ENCODE results near the gene DNAJC8. TPM values are rescaled to one million over a fixed set of nuclear protein-coding genes. Genes with fewer than 3 reads are reported as not detected.

Gene DNAJC8
- total RNA-seq, 1 experiment from 2014 or later: 127 TPM

DNA sequence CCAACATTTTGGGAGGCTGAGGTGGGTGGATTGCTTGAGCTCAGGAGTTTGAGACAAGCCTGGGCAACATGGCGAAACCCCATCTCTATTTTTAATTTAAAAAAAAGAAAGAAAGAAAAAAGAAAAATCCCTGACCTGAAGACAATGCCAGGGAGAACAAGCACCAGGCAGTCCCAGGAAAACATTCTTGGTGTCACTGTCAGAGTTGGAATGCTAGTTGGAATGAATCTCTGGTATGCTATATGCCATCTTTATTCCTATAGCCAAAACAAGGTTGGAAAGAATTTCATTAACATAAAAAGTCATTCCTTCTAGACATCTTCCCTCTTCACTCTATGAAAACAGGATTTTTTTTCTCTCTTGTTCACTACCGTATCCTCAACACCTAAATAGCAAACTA, 2.8 kb downstream of the DNAJC8 start:
- Histone ChIP-seq H3K27me3 (ENCODE audit: control insufficient read depth, insufficient read depth, low read length) (no peaks in the 10 kb centered on the region), H3K27ac (ENCODE audit: low read length) (no peak overlapping the region), H3K4me1 (ENCODE audit: control insufficient read depth, insufficient read depth, low read length) (no peaks in the 10 kb centered on the region), H3K4me3 (ENCODE audit: low read depth in 2 of 2, low read length in 2 of 2) (no peak overlapping the region), H3K36me3 (ENCODE audit: control insufficient read depth, insufficient read depth, low read length) (peaks cover 22% of the 10 kb centered on the region), H3K9me3 (ENCODE audit: control insufficient read depth, insufficient read depth, low read depth, low read length) (no peaks in the 10 kb centered on the region)
- ChIA-PET POLR2A (no interaction called here), CTCF (no interaction called here)
- in situ Hi-C loops (cut with HindIII; ENCODE audit: low pct_unique_long_range_greater_than_20kb, low sequenced_read_pairs) (no loop called here), intact Hi-C loops (cut with micrococcal nuclease; ENCODE audit: unreplicated experiment) (no loop called here)
- TF ChIP-seq, protein P1, sequence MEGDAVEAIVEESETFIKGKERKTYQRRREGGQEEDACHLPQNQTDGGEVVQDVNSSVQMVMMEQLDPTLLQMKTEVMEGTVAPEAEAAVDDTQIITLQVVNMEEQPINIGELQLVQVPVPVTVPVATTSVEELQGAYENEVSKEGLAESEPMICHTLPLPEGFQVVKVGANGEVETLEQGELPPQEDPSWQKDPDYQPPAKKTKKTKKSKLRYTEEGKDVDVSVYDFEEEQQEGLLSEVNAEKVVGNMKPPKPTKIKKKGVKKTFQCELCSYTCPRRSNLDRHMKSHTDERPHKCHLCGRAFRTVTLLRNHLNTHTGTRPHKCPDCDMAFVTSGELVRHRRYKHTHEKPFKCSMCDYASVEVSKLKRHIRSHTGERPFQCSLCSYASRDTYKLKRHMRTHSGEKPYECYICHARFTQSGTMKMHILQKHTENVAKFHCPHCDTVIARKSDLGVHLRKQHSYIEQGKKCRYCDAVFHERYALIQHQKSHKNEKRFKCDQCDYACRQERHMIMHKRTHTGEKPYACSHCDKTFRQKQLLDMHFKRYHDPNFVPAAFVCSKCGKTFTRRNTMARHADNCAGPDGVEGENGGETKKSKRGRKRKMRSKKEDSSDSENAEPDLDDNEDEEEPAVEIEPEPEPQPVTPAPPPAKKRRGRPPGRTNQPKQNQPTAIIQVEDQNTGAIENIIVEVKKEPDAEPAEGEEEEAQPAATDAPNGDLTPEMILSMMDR (IDR thresholded peaks at IDR 0.05): no peak
- TF ChIP-seq, protein P2, sequence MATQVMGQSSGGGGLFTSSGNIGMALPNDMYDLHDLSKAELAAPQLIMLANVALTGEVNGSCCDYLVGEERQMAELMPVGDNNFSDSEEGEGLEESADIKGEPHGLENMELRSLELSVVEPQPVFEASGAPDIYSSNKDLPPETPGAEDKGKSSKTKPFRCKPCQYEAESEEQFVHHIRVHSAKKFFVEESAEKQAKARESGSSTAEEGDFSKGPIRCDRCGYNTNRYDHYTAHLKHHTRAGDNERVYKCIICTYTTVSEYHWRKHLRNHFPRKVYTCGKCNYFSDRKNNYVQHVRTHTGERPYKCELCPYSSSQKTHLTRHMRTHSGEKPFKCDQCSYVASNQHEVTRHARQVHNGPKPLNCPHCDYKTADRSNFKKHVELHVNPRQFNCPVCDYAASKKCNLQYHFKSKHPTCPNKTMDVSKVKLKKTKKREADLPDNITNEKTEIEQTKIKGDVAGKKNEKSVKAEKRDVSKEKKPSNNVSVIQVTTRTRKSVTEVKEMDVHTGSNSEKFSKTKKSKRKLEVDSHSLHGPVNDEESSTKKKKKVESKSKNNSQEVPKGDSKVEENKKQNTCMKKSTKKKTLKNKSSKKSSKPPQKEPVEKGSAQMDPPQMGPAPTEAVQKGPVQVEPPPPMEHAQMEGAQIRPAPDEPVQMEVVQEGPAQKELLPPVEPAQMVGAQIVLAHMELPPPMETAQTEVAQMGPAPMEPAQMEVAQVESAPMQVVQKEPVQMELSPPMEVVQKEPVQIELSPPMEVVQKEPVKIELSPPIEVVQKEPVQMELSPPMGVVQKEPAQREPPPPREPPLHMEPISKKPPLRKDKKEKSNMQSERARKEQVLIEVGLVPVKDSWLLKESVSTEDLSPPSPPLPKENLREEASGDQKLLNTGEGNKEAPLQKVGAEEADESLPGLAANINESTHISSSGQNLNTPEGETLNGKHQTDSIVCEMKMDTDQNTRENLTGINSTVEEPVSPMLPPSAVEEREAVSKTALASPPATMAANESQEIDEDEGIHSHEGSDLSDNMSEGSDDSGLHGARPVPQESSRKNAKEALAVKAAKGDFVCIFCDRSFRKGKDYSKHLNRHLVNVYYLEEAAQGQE (IDR thresholded peaks at IDR 0.05; ENCODE audit: insufficient read depth in 1 of 2, low read depth in 2 of 2, low read length in 1 of 2): no peak
- TF ChIP-seq SIN3A (IDR thresholded peaks at IDR 0.05; ENCODE audit: borderline replicate concordance, insufficient read depth, low read depth, low read length) (no peak), POLR2AphosphoS5 (IDR thresholded peaks at IDR 0.05; ENCODE audit: low read depth, low read length) (no peak), TCF7L2 (IDR thresholded peaks at IDR 0.05; ENCODE audit: low read depth, low read length) (no peak)
- no peak for DNase-seq (ENCODE audit: low read depth, low spot score)
- BruUV-seq (replicated peaks): no TSS peak
- ATAC-seq: no peak

DNA sequence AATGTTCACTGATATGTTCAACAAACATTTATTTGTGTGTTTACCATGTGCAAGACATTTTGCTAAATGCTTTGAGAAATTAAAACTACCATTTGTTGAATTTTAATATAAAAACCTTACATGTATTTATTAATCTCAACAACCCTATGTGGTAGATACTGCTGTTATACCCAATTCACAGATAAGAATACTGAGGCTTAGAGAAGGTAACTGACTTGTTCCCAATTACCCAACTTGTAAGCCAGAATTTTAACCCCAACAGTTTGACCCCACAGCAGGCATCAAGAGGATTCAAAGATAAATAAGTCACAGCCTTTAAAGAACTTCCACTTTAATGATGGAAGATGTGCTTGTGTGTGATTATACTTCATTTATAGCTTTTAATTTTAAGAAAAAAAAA, 3.7 kb downstream of the DNAJC8 start:
- in situ Hi-C loops (cut with HindIII; ENCODE audit: low pct_unique_long_range_greater_than_20kb, low sequenced_read_pairs) (no loop called here), intact Hi-C loops (cut with micrococcal nuclease; ENCODE audit: unreplicated experiment) (no loop called here)
- no peak for DNase-seq (ENCODE audit: low read depth, low spot score)
- H3K4me1 ChIP-seq (ENCODE audit: control insufficient read depth, insufficient read depth, low read length): no peaks in the 10 kb centered on the region
- no peak overlapping the region for H3K4me3 ChIP-seq (ENCODE audit: low read depth in 2 of 2, low read length in 2 of 2)
- TF ChIP-seq, protein P2 (IDR thresholded peaks at IDR 0.05; ENCODE audit: insufficient read depth in 1 of 2, low read depth in 2 of 2, low read length in 1 of 2): no peak
- TF ChIP-seq POLR2AphosphoS5 (IDR thresholded peaks at IDR 0.05; ENCODE audit: low read depth, low read length) (no peak), SIN3A (IDR thresholded peaks at IDR 0.05; ENCODE audit: borderline replicate concordance, insufficient read depth, low read depth, low read length) (no peak), TCF7L2 (IDR thresholded peaks at IDR 0.05; ENCODE audit: low read depth, low read length) (no peak)
- TF ChIP-seq, protein P1 (IDR thresholded peaks at IDR 0.05): no peak
- POLR2A ChIA-PET: interaction anchor here (0.6 kb wide), 2 partner anchors 20 to 113 kb away, joined by 3 to 4 read pairs; no protein-coding TSS in a partner anchor
- ATAC-seq: no peak
- H3K9me3 ChIP-seq (ENCODE audit: control insufficient read depth, insufficient read depth, low read depth, low read length): no peaks in the 10 kb centered on the region
- H3K27me3 ChIP-seq (ENCODE audit: control insufficient read depth, insufficient read depth, low read length): no peaks in the 10 kb centered on the region
- CTCF ChIA-PET: no interaction called here
- H3K36me3 ChIP-seq (ENCODE audit: control insufficient read depth, insufficient read depth, low read length): peaks cover 25% of the 10 kb centered on the region
- BruUV-seq (replicated peaks): no TSS peak
- H3K27ac ChIP-seq (ENCODE audit: low read length): no peak overlapping the region

Data from Panc1 (cell line).